ENCODE measurements around the gene GALNS.

- TF ChIP-seq POLR2AphosphoS5 (IDR thresholded peaks at IDR 0.05; ENCODE audit: low read depth, low read length) (no peak), POLR2A (IDR thresholded peaks at IDR 0.05; ENCODE audit: low read depth, low read length) (no peak), PAX5 (IDR thresholded peaks at IDR 0.05; ENCODE audit: insufficient read depth, low read length, severe bottlenecking) (no peak)
These were observed 49.3 kb upstream of the GALNS start for GRCh38 chr16:88906020-88906419.
